ENCODE results near the gene AKAP17A. TPM values are rescaled to one million over a fixed set of nuclear protein-coding genes. Genes with fewer than 3 reads are reported as not detected.

The AKAP17A gene
- total RNA-seq, 1 donor = 73.0 TPM

DNA sequence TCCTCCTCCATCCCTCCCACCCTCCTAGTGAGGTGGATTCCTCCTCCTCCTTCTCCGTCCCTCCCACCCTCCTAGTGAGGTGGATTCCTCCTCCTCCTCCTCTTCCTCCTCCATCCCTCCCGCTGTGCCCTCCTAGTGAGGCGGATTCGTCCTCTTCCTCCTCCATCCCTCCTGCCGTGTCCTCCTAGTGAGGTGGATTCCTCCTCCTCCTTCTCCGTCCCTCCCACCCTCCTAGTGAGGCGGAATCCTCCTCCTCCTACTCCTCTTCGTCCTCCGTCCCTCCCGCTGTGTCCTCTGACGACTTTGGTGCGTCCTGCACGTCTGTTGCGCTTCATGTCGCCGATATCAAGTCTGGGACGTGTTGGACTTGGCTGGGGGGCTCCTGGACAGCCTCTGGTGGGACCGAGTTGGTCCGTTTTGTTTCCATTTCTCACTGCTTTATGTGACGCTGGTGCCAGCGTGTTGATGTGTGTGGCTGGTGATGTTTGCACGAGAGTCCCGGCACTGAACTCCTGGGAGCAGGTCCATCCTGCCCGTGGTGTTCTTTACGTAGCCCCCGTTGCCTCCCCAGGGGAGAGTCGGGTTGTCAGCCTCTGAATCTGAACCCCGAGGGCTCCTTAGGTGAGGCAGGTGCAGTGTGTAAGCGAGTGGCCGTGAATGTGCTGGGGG lies 5.4 kb downstream of the AKAP17A start:
- no peaks in the 10 kb centered on the region for H3K27me3 ChIP-seq (ENCODE audit: insufficient read depth, low read length)
- no peaks in the 10 kb centered on the region for H3K9me3 ChIP-seq (ENCODE audit: low read depth, low read length)
- no peak overlapping the region for H3K4me3 ChIP-seq (ENCODE audit: low read length)
- H3K4me1 ChIP-seq (ENCODE audit: insufficient read depth, low read length) = peaks cover 19% of the 10 kb centered on the region

DNA sequence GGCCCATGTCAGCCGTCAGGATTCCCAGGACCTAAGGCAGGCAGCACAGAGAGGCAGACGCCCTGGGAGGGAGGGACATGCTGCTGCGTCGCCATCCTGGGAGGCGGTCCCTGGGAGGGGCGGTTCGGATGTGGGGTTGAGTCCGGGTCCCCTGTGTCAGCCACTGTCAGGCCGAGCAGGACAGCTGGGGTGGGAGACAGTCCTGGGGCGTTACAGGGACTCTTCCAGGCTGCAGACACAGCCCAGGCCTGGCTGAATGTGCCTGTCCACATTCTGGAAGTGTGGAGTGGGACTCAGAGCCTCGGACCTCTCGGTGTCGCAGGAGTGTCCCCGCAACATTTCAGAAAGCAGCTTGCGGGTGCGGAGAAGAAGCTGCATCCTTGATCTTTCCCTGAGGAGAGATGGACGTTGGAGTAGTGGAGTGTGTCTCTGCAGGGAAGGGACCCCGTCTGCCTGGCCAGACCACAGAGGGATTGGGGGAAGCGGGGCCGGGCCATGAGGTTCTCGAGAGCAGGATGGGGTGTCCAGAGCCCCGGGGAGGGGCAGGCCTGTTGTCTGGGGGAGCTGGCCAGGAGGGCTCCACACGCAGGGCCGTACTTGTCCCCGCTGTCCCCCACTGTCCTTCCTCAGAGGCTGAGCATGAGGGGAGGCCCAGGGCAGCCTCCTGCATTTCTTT lies 6.1 kb downstream of the AKAP17A start:
- Histone ChIP-seq H3K4me1 (ENCODE audit: insufficient read depth, low read length) (peaks cover 18% of the 10 kb centered on the region), H3K4me3 (ENCODE audit: low read length) (no peak overlapping the region), H3K27me3 (ENCODE audit: insufficient read depth, low read length) (no peaks in the 10 kb centered on the region), H3K9me3 (ENCODE audit: low read depth, low read length) (no peaks in the 10 kb centered on the region)

DNA sequence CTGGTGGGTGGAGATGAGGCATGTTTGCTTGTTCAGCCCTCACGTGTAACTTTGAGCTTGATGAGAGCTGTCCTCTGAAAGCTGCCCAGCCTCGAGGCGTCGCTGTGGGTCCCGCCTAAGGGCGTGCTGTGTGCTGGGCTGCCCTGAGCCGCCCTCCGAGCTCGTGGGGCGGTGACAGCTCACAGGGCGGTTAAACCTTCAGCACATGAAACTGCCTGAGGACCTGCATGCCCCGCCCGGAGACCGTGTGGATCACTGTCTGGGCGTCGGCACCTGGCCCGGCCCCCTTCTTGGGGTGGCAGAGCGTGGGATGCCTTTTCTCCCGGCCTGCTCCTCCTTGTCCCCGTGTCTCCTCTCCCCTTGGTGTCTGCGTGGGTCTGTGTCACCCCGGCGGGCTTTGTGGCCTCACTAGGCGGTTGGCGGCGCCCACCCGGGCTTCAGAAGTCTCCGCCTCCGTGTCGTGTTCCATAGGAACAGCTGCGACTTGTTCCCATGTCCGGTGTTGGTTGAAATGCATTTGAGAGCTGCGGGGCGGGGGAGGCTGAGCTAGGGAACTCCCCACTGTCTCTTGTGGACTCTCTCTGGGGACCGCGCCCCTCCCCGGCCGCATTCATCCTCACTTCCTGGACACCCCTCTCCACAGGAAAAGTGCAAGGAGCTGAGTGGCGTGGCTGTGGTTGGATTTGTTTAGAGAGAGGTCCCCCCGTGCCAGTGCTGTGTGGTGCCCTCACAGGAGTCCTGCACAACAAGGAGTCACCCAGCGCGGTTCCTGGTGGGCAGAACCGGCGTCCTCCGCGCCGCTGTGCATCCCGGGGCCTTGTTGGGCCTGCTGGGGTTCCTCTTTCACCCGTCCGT lies 6.8 kb downstream of the AKAP17A start:
- no peaks in the 10 kb centered on the region for H3K27me3 ChIP-seq (ENCODE audit: insufficient read depth, low read length)
- no peak overlapping the region for H3K4me3 ChIP-seq (ENCODE audit: low read length)
- peaks cover 10% of the 10 kb centered on the region for H3K4me1 ChIP-seq (ENCODE audit: insufficient read depth, low read length)
- H3K9me3 ChIP-seq (ENCODE audit: low read depth, low read length) = no peaks in the 10 kb centered on the region

DNA sequence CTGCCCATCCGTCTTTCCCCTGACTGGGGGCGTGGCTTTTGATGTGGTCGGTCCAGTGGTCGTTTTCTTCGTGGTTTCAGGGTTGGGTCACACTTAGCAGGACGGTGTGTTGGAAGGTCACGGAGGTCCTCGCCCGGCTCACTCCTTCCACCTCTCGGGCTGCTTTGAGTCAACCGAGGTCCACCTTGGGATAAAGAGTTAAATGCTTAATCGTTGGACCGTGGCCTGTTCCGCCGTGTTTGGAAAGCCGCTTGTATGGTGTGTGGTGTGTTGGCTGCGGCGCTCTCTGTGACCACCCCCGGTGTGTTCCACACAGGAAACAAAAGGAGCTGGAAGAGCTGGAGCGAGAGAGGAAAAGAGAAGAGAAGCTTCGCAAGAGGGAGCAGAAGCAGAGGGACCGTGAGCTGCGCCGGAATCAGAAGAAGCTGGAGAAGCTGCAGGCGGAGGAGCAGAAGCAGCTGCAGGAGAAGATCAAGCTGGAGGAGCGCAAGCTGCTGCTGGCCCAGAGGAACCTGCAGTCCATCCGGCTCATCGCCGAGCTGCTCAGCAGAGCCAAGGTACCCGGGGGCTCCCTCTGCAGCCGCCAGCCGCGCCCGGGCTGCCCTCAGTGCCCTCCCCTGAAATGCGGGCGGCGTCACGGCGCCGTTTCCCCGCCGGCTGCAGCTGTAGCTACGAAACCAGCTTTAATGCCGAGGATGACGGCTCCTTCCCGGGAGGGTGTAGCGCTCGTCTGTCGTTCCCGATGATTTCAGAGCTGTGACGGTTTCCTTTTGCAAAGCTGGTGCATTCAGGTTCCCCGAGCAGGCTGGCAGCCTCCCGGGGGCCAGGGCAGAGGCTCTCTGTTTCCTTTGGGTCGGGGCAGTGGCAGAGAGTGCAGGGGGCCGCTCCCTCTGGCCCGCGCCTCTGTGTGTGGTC lies 7.7 kb downstream of the AKAP17A start:
- Histone ChIP-seq H3K4me1 (ENCODE audit: insufficient read depth, low read length) (peaks cover 1% of the 10 kb centered on the region), H3K27me3 (ENCODE audit: insufficient read depth, low read length) (no peaks in the 10 kb centered on the region), H3K4me3 (ENCODE audit: low read length) (no peak overlapping the region), H3K9me3 (ENCODE audit: low read depth, low read length) (no peaks in the 10 kb centered on the region)

DNA sequence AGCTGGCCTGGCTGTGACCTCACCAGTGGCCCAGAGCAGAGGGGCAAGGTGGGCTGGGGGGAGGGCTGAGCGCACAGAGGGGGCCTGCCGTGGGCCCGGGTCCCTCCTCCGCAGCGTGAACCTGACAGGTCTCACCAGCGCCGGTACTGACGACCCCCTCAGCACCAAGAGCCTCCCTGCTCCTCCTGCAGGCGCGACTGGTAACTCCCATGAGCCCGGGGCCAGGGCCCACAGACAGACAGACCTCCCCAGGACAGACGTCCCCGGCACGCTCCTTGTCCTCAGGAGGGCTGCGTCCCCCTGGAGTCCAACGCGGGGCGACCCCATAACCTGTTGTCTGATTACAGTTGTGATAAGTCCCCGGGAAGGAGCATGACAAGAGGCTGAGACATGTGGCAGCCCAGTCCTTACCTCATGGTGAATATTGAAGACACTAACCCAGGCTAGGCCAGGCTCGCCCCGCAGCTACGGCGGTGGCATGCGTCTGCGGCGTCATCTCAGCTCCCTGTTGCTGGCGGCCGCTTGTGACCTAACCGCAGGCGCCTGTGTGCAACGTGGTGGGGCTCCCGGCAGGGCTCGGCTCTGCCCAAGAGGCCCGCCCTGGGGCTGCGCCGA lies 8.5 kb downstream of the AKAP17A start:
- Histone ChIP-seq H3K4me1 (ENCODE audit: insufficient read depth, low read length) (no peaks in the 10 kb centered on the region), H3K9me3 (ENCODE audit: low read depth, low read length) (no peaks in the 10 kb centered on the region), H3K27me3 (ENCODE audit: insufficient read depth, low read length) (no peaks in the 10 kb centered on the region), H3K4me3 (ENCODE audit: low read length) (no peak overlapping the region)

DNA sequence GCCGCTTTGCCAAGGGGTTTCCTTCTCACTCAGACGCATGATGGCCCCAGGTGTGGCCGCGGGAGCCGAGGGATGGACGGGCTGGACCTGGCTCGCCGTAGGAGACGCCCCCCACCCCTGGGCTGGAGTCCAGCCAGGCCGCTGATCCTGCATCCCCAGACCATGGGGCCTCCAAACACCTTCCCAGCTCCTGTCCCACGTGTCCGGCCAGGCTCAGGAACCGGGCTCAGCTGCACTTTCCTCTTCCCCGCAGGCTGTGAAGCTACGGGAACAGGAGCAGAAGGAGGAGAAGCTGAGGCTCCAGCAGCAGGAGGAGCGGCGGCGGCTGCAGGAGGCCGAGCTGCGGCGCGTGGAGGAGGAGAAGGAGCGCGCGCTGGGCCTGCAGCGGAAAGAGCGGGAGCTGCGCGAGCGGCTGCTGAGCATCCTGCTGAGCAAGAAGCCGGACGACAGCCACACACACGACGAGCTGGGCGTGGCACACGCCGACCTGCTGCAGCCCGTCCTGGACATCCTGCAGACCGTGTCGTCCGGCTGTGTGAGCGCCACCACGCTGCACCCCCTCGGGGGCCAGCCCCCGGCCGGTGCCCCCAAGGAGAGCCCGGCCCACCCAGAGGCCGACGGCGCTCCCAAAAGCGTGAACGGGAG lies 9.1 kb downstream of the AKAP17A start:
- no peaks in the 10 kb centered on the region for H3K4me1 ChIP-seq (ENCODE audit: insufficient read depth, low read length)
- H3K4me3 ChIP-seq (ENCODE audit: low read length) = no peak overlapping the region
- no peaks in the 10 kb centered on the region for H3K9me3 ChIP-seq (ENCODE audit: low read depth, low read length)
- H3K27me3 ChIP-seq (ENCODE audit: insufficient read depth, low read length) = no peaks in the 10 kb centered on the region

DNA sequence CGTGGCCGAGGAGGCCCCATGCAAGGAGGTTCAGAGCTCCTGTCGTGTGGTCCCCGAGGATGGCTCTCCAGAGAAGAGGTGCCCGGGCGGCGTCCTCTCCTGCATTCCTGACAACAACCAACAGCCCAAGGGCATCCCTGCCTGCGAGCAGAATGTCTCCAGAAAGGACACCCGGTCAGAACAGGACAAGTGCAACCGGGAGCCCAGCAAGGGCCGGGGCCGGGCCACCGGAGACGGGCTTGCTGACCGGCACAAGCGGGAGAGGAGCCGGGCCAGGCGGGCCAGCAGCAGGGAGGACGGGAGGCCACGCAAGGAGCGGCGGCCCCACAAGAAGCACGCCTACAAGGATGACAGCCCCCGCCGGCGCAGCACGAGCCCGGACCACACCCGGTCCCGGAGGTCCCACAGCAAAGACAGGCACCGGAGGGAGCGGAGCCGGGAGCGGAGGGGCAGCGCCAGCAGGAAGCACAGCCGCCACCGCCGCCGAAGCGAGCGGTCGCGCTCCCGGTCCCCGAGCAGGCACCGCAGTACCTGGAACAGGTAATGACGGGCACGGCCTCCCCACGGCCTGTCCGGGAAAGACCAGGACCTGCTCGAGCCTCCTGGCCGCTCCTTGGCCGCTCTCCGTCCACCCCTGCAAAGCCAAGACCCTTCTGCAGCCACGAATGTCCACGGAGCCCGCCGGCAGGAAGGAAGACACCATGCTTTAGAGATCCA lies 9.8 kb downstream of the AKAP17A start:
- H3K27me3 ChIP-seq (ENCODE audit: insufficient read depth, low read length) = no peaks in the 10 kb centered on the region
- no peaks in the 10 kb centered on the region for H3K4me1 ChIP-seq (ENCODE audit: insufficient read depth, low read length)
- no peak overlapping the region for H3K4me3 ChIP-seq (ENCODE audit: low read length)
- H3K9me3 ChIP-seq (ENCODE audit: low read depth, low read length) = no peaks in the 10 kb centered on the region

DNA sequence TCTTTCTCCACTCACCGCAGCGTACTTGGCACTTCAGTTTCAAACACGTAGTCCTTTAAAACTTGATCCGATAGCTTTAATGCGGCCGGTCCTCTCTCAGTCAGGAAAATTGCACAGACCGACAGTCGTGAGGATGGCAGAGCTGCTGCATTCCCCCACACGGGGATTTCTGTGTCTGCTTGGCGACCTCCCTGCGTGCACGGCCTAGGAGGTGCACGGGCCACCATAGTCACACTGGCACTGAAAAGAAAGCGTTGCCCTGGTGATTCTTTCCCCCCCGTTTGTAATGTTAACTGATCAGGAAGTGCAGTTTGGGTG lies 10.3 kb downstream of the AKAP17A start:
- no peaks in the 10 kb centered on the region for H3K27me3 ChIP-seq (ENCODE audit: insufficient read depth, low read length)
- H3K9me3 ChIP-seq (ENCODE audit: low read depth, low read length) = no peaks in the 10 kb centered on the region
- H3K4me1 ChIP-seq (ENCODE audit: insufficient read depth, low read length) = no peaks in the 10 kb centered on the region
- H3K4me3 ChIP-seq (ENCODE audit: low read length) = no peak overlapping the region

DNA sequence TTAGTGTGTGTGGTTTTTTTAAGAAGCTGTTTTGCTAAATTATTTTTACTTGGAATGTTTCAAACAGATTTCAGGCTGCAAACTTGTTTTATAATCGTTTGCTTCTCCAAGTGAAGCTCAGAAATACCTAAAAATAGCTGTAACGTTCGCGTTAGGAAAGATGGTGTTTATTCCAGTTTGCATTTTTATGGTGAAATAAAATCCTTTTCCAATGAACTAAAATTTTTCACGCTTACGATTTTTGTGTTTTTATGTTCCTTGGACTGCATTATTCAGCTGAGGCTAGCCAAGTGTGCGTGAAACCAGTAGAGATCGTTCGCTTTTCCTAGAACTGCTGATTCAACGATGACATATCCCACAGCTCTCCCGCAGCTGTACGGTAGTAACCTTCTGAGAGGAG lies 10.9 kb downstream of the AKAP17A start:
- H3K4me1 ChIP-seq (ENCODE audit: insufficient read depth, low read length) = no peaks in the 10 kb centered on the region
- H3K4me3 ChIP-seq (ENCODE audit: low read length) = no peak overlapping the region
- no peaks in the 10 kb centered on the region for H3K9me3 ChIP-seq (ENCODE audit: low read depth, low read length)
- H3K27me3 ChIP-seq (ENCODE audit: insufficient read depth, low read length) = no peaks in the 10 kb centered on the region

DNA sequence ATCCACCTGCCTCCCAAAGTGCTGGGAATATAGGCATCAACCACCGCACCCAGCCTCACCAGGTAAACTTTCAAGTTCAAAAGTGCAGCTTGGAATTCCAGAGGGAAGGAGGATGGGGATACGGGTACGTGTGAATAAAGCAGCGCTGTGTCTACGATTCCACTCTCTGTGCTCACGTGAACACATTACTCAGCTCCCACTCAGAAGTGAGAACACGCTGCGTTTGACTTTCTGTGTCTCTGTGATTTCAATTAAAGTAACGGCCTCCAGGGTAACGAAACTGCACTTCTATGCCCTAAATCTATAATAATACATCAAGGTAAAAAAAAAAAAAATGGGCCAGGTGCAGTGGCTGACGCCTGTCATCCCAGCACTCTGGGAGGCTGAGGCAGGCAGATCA lies 15.1 kb downstream of the AKAP17A start:
- H3K27me3 ChIP-seq (ENCODE audit: insufficient read depth, low read length) = no peaks in the 10 kb centered on the region
- H3K4me3 ChIP-seq (ENCODE audit: low read length) = no peak overlapping the region
- no peaks in the 10 kb centered on the region for H3K4me1 ChIP-seq (ENCODE audit: insufficient read depth, low read length)

DNA sequence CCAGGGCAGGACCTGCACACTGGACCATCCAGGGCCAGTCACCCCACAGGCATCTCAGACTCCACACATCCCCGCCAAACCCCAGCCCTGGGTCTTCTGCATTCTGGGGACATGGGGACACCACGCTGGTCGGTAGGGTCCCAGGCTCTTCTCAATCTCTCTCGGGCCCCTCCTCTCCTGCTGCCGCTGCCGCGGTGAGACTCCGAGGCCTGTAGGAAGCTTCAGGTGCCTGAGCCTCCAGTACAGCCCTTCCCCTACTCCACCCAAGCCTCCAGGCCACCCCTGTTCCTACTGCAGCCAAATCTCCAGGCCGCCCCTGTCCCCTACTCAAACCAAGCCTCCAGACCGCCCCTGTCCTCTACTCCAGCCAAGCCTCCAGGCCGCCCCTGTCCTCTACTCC lies 17.9 kb downstream of the AKAP17A start:
- Histone ChIP-seq H3K4me3 (ENCODE audit: low read length) (no peak overlapping the region), H3K9me3 (ENCODE audit: low read depth, low read length) (no peaks in the 10 kb centered on the region), H3K27me3 (ENCODE audit: insufficient read depth, low read length) (no peaks in the 10 kb centered on the region), H3K4me1 (ENCODE audit: insufficient read depth, low read length) (no peaks in the 10 kb centered on the region)

More for the DNA sequence above, 15.1 kb downstream of the AKAP17A start:
- H3K9me3 ChIP-seq (ENCODE audit: low read depth, low read length) = no peaks in the 10 kb centered on the region

DNA sequence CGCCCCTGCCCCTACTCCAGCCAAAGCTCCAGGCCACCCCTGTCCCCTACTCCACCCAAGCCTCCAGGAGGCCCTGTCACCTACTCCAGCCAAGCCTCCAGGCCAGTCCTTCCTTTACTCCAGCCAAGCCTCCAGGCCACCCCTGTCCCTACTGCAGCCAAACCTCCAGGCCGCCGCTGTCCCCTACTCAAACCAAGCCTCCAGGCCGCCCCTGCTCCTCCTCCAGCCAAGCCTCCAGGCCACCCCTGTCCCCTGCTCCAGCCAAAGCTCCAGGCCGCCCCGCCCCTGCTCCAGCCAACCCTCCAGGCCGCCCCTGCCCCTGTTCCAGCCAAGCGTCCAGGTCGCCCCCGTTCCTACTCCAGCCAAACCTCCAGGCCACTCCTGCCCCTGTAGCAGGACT lies 18.4 kb downstream of the AKAP17A start:
- Histone ChIP-seq H3K27me3 (ENCODE audit: insufficient read depth, low read length) (no peaks in the 10 kb centered on the region), H3K4me1 (ENCODE audit: insufficient read depth, low read length) (no peaks in the 10 kb centered on the region), H3K4me3 (ENCODE audit: low read length) (no peak overlapping the region), H3K9me3 (ENCODE audit: low read depth, low read length) (no peaks in the 10 kb centered on the region)

DNA sequence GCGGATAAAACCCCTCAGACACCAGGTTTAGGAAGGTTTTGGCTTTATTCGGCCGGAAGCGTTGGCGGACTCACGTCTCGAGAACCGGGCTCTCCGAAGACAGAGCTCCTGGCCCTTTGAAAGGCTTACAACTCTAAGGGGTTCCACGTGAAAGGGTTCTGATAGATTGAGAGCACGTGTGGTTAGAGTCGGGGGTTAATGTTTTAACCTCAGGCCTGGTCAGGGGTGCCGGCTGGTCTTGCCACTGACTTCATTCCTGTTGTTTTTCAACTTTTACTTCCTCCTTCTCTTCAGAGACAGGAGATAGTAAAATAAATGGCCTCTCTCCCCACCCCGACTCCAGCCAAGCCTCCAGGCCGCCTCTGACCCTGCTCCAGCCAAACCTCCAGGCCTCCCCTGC lies 18.8 kb downstream of the AKAP17A start:
- Histone ChIP-seq H3K4me1 (ENCODE audit: insufficient read depth, low read length) (no peaks in the 10 kb centered on the region), H3K9me3 (ENCODE audit: low read depth, low read length) (no peaks in the 10 kb centered on the region), H3K4me3 (ENCODE audit: low read length) (no peak overlapping the region), H3K27me3 (ENCODE audit: insufficient read depth, low read length) (no peaks in the 10 kb centered on the region)

Data from mononuclear cell (primary cell).